Measurements from ENCODE around the gene TXNRD3.
"Not testable (repeated sequence)": the region's sequence is repeated elsewhere in the genome, so short reads cannot be mapped to it uniquely, and the experiment has no call there.

DNA sequence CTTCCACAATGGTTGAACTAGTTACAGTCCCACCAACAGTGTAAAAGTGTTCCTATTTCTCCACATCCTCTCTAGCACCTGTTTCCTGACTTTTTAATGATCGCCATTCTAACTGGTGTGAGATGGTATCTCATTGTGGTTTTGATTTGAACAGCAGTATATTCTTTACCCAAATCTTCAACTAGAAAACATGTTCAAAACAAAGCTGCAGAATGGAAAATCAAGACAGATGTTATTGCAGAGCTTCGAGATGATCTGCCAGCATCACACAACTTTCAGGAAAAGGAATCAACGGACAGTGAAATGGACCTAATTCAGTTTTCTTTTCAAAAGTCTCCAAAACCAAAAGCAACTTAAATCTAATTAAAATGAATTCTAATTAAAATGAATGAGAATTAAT lies 29.2 kb downstream of the TXNRD3 start:
- TF ChIP-seq, protein P1, sequence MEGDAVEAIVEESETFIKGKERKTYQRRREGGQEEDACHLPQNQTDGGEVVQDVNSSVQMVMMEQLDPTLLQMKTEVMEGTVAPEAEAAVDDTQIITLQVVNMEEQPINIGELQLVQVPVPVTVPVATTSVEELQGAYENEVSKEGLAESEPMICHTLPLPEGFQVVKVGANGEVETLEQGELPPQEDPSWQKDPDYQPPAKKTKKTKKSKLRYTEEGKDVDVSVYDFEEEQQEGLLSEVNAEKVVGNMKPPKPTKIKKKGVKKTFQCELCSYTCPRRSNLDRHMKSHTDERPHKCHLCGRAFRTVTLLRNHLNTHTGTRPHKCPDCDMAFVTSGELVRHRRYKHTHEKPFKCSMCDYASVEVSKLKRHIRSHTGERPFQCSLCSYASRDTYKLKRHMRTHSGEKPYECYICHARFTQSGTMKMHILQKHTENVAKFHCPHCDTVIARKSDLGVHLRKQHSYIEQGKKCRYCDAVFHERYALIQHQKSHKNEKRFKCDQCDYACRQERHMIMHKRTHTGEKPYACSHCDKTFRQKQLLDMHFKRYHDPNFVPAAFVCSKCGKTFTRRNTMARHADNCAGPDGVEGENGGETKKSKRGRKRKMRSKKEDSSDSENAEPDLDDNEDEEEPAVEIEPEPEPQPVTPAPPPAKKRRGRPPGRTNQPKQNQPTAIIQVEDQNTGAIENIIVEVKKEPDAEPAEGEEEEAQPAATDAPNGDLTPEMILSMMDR (IDR thresholded peaks at IDR 0.05): not testable (repeated sequence)
- not testable (repeated sequence) for TF ChIP-seq POLR2A (IDR thresholded peaks at IDR 0.05)
